NAMALWA (cell line): ENCODE results near the gene TMEM232.

ENCODE experiments used
- DNase-seq: peaks from one replicate; pipeline ENCODE4 v3.0.0-alpha.2; 2015; ENCODE audit warnings: low spot score

Gene TMEM232

GRCh38 chr5:110401881-110402280 lies 324.6 kb downstream of the TMEM232 start:
- no peak for DNase-seq

- no peak for DNase-seq
Observed at GRCh38 chr5:110398951-110399350, 327.5 kb downstream of the TMEM232 start.

GRCh38 chr5:110397281-110397680 lies 329.2 kb downstream of the TMEM232 start:
- no peak for DNase-seq

GRCh38 chr5:110386782-110387181 lies 339.7 kb downstream of the TMEM232 start:
- DNase-seq: no peak

GRCh38 chr5:110383231-110383630 lies 343.2 kb downstream of the TMEM232 start:
- DNase-seq: no peak

GRCh38 chr5:110377943-110378342 lies 348.5 kb downstream of the TMEM232 start:
- no peak for DNase-seq

GRCh38 chr5:110377361-110377760 lies 349.1 kb downstream of the TMEM232 start:
- DNase-seq: no peak

GRCh38 chr5:110376281-110376951 lies 350.1 kb downstream of the TMEM232 start:
- DNase-seq: no peak

GRCh38 chr5:110371725-110372041 lies 354.8 kb downstream of the TMEM232 start:
- peak; percentile 79 for DNase-seq

GRCh38 chr5:110371011-110371724 lies 355.3 kb downstream of the TMEM232 start:
- DNase-seq: peak; percentile 52
